ENCODE data around the gene CENATAC.
"Not testable (repeated sequence)": the region's sequence is repeated elsewhere in the genome, so short reads cannot be mapped to it uniquely, and the experiment has no call there.

The CENATAC gene

DNA sequence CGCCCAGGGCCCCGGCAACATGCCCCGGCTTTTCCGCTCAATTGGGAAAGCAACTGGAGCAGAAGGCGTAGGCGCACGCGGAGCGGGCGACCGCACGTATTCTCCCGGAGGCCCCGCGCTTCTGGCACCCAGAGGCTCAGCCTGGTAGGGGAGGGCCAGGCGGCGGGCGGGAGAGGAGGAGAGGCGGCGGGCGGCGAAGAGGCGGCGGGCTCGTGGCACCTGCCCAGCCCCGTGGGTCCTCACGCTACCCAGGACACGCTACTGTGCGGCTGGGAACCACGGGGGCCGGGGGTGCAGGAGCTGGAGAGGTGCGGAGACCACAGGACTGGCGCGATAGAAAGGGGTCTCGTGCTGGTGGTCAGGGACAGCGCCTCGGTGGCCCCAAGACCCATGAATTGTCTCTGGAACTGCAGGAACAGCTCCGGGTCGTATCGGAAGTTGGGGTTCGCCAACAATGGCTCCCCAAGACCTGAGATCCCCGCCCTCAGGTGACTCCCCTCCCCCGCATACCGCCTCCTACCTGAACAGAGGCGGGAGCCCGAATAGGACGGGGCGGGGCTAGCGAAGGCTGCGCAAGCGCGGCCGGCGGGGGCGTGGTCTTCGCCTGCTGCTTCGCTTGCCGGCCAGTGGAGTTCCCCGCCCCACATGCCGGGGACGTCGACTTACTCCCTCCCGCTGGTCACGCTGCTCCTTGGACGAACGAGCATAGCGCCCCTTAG, 32.5 kb downstream of the CENATAC start, which contains the start of gene SLC37A4:
SLC37A4 (minus strand) TSS at position 549 of the 719 bp plus-strand sequence.
- peaks cover 3% of the 10 kb centered on the region for H3K36me3 ChIP-seq (replicated peaks)
- H3K4me3 ChIP-seq (ENCODE audit: low read depth, low read length), result peak within 1 kb of the TSS; percentile 88
- no peak for TF ChIP-seq CTCF (IDR thresholded peaks at IDR 0.05; ENCODE audit: low read depth, low read length, missing control alignments)
- no peaks in the 10 kb centered on the region for H3K27me3 ChIP-seq (replicated peaks)
- DNase-seq, result peak; percentile 96
- in situ Hi-C loops (cut with HindIII; ENCODE audit: low pct_ligation_motif_present, low sequenced_read_pairs), result no loop called here
- H3K27ac ChIP-seq, result no peak within 1 kb of the TSS

DNA sequence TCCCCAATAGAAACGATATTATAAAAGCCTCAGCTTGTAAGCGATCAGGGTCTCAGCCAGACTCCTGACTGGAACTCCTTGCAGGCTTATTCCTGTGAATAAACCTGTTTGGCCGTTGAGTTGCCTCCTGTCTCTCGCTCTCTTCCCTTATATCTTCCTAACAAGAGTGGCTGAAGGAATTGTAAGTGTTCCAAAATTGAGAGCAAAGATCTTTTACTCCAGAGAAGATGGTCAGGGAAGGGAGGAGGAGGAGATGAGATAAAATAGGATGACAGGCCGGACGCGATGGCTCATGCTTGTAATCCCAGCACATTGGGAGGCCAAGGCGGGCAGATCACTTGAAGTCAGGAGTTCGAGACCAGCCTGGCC, 34.0 kb downstream of the CENATAC start:
- no peak for DNase-seq
- in situ Hi-C loops (cut with HindIII; ENCODE audit: low pct_ligation_motif_present, low sequenced_read_pairs), result no loop called here
- Histone ChIP-seq H3K4me3 (ENCODE audit: low read depth, low read length) (no peak overlapping the region), H3K36me3 (replicated peaks) (no peaks in the 10 kb centered on the region), H3K27me3 (replicated peaks) (no peaks in the 10 kb centered on the region), H3K27ac (no peak overlapping the region)
- no peak for TF ChIP-seq CTCF (IDR thresholded peaks at IDR 0.05; ENCODE audit: low read depth, low read length, missing control alignments)

DNA sequence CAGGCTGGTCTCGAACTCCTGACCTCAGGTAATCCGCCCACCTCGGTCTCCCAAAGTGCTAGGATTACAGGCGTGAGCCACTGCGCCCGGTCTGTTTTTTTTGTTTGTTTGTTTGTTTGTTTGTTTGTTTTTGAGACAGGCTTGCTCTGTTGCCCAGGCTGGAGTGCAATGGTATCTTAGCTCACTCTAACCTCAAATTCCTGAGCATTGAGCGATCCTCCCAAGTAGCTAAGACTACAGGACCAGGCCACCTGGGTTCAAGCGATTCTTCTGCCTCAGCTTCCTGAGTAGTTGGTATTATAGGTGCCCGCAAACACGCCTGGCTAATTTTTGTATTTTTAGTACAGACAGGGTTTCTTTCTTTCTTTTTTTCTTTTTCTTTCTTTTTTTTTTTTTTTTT, 35.5 kb downstream of the CENATAC start:
- H3K27me3 ChIP-seq (replicated peaks); H3K4me3 ChIP-seq (ENCODE audit: low read depth, low read length); DNase-seq; H3K36me3 ChIP-seq (replicated peaks); H3K27ac ChIP-seq; in situ Hi-C loops (cut with HindIII; ENCODE audit: low pct_ligation_motif_present, low sequenced_read_pairs): not testable (repeated sequence)

GRCh38 chr11:119034813-119035212, 36.9 kb downstream of the CENATAC start:
- Histone ChIP-seq H3K27ac (no peak overlapping the region), H3K36me3 (replicated peaks) (no peaks in the 10 kb centered on the region), H3K27me3 (replicated peaks) (no peaks in the 10 kb centered on the region), H3K4me3 (ENCODE audit: low read depth, low read length) (no peak overlapping the region)
- TF ChIP-seq CTCF (IDR thresholded peaks at IDR 0.05; ENCODE audit: low read depth, low read length, missing control alignments), result no peak
- no peak for DNase-seq
- in situ Hi-C loops (cut with HindIII; ENCODE audit: low pct_ligation_motif_present, low sequenced_read_pairs), result no loop called here

DNA sequence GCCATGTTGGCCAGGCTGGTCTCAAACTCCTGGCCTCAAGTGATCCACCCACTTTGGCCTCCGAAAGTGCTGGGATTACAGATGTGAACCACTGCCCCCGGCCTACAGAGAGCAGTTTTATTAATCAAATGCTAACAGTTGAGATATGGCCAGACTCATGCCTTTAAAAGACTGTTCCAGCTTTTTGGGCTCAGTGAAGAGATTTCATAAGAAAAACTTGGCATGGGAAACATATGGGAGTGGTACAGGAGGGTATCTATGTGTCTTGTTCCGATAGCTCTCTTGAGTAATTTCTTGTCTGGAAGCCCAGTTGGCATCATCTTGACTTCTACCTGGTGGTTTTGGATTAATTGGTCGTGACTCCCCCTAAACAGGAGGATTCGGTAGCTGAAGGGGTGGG, 40.9 kb downstream of the CENATAC start:
- DNase-seq, result no peak
- Histone ChIP-seq H3K27me3 (replicated peaks) (no peaks in the 10 kb centered on the region), H3K36me3 (replicated peaks) (no peaks in the 10 kb centered on the region), H3K4me3 (ENCODE audit: low read depth, low read length) (no peak overlapping the region), H3K27ac (no peak overlapping the region)
- in situ Hi-C loops (cut with HindIII; ENCODE audit: low pct_ligation_motif_present, low sequenced_read_pairs), result no loop called here
- TF ChIP-seq CTCF (IDR thresholded peaks at IDR 0.05; ENCODE audit: low read depth, low read length, missing control alignments), result no peak

DNA sequence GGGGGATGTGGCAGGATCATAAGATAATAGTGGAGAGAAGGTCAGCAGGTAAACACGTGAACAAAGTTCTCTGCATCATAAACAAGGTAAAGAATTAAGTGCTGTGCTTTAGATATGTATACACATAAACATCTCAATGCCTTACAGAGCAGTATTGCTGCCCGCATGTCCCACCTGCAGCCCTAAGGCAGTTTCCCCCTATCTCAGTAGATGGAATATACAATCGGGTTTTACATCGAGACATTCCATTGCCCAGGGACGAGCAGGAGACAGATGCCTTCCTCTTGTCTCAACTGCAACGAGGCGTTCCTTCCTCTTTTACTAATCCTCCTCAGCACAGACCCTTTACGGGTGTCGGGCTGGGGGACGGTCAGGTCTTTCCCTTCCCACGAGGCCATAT, 41.5 kb downstream of the CENATAC start:
- H3K4me3 ChIP-seq (ENCODE audit: low read depth, low read length); in situ Hi-C loops (cut with HindIII; ENCODE audit: low pct_ligation_motif_present, low sequenced_read_pairs); DNase-seq; H3K36me3 ChIP-seq (replicated peaks); H3K27me3 ChIP-seq (replicated peaks); H3K27ac ChIP-seq: not testable (repeated sequence)

Data from brain microvascular endothelial cell (primary cell).